ENCODE data around the gene SLC27A2.

Gene SLC27A2

DNA sequence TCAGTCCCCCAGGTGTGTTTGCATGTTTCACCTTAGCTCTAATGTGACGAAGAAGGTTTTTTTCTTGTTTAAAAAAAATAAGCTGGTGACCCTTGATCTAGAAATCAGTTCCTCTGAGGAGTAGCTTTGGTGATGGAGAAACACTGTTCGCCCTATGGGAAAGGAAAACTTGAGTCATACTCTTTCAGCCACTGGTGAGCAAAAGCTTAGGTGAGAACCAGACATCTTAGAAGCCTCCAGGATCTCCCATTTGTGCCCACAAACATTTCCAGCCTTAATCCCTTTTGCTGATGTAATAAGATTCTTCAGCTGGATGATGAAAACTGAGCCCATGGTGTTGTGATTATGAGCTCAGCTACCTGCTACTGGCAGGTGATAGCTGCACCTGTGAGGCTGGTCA, 37.8 kb downstream of the SLC27A2 start:
- H3K9me3 ChIP-seq (ENCODE audit: low read depth, low read length): no peaks in the 10 kb centered on the region
- H3K9ac ChIP-seq (ENCODE audit: insufficient read length): no peak overlapping the region
- no peaks in the 10 kb centered on the region for H3K36me3 ChIP-seq (ENCODE audit: insufficient read depth, low read length)
- no peak overlapping the region for H3K27ac ChIP-seq
- TF ChIP-seq EZH2 (IDR thresholded peaks at IDR 0.05) (no peak), POLR2AphosphoS5 (IDR thresholded peaks at IDR 0.05; ENCODE audit: borderline replicate concordance, low read depth, low read length) (no peak), FOXP2 (optimal IDR thresholded peaks at IDR 0.05; ENCODE audit: control extremely low read depth, extremely low read length, insufficient read depth) (no peak)
- no peak for DNase-seq (ENCODE audit: low read depth, low spot score)
- no peak overlapping the region for H3K4me3 ChIP-seq

DNA sequence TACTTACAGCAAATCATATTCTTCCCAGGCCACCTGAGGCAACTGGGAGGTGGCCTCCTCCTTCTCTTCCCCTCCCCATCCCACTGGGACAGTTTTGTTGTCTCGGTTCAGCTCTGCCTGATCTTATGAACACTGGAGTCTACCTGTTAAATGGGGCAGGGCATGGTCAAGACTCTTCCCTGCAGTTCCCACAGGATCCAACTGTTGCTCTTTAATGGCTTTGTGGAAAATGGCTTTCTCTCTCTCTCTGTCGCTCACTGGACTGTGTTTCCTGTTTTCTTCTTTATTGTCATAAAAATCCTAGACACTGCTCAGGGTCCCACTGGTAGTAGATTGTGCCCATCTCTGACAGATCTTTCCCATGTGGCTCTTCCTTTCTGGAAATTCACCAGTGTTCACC, 40.2 kb downstream of the SLC27A2 start:
- Histone ChIP-seq H3K36me3 (ENCODE audit: insufficient read depth, low read length) (no peaks in the 10 kb centered on the region), H3K9me3 (ENCODE audit: low read depth, low read length) (no peaks in the 10 kb centered on the region), H3K9ac (ENCODE audit: insufficient read length) (no peak overlapping the region), H3K27ac (no peak overlapping the region), H3K4me3 (no peak overlapping the region)
- no peak for DNase-seq (ENCODE audit: low read depth, low spot score)
- no peak for TF ChIP-seq FOXP2 (optimal IDR thresholded peaks at IDR 0.05; ENCODE audit: control extremely low read depth, extremely low read length, insufficient read depth)
- no peak for TF ChIP-seq POLR2AphosphoS5 (IDR thresholded peaks at IDR 0.05; ENCODE audit: borderline replicate concordance, low read depth, low read length)
- no peak for TF ChIP-seq EZH2 (IDR thresholded peaks at IDR 0.05)

DNA sequence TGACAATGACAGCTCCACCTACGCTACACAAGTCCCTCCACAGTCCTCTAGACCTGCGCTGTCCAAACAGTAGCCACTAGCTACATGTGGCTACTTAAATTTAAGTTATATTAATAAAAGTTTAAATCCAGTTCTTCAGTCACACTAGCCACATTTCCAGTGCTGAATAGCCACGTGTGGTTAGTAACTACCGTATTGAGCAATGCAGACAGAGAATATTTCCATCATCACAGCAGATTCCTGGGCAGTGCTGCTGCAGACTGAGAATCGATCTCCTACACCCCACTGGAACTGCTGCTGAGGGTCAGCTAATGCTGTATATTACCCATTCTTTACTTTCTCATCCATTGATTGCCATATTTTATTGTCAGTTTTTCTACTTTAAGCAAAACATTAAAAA, 42.6 kb downstream of the SLC27A2 start:
- no peak for DNase-seq (ENCODE audit: low read depth, low spot score)
- H3K36me3 ChIP-seq (ENCODE audit: insufficient read depth, low read length): no peaks in the 10 kb centered on the region
- no peaks in the 10 kb centered on the region for H3K9me3 ChIP-seq (ENCODE audit: low read depth, low read length)
- no peak overlapping the region for H3K4me3 ChIP-seq
- H3K27ac ChIP-seq: no peak overlapping the region
- no peak overlapping the region for H3K9ac ChIP-seq (ENCODE audit: insufficient read length)
- TF ChIP-seq POLR2AphosphoS5 (IDR thresholded peaks at IDR 0.05; ENCODE audit: borderline replicate concordance, low read depth, low read length): no peak
- TF ChIP-seq EZH2 (IDR thresholded peaks at IDR 0.05): no peak
- TF ChIP-seq FOXP2 (optimal IDR thresholded peaks at IDR 0.05; ENCODE audit: control extremely low read depth, extremely low read length, insufficient read depth): no peak

DNA sequence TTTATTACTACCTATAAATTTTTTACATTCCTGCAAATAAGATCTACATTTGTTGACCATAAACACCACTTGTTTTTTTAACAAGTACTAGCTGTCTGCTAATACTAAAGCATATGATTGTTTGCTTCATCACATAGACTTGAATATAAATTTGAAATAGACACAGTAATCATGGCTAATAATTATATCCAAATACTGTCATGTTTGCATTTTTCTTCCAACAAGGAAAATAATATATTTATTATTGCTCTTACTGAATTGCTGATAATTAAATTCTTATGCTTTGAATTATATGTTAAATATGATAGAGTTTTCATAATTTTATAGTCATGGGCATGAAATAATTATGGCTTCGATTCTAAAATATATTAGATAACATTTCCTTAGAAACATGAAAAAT, 43.1 kb downstream of the SLC27A2 start:
- Histone ChIP-seq H3K27ac (no peak overlapping the region), H3K36me3 (ENCODE audit: insufficient read depth, low read length) (no peaks in the 10 kb centered on the region), H3K9me3 (ENCODE audit: low read depth, low read length) (no peaks in the 10 kb centered on the region), H3K9ac (ENCODE audit: insufficient read length) (no peak overlapping the region), H3K4me3 (no peak overlapping the region)
- DNase-seq (ENCODE audit: low read depth, low spot score): no peak
- no peak for TF ChIP-seq POLR2AphosphoS5 (IDR thresholded peaks at IDR 0.05; ENCODE audit: borderline replicate concordance, low read depth, low read length)
- no peak for TF ChIP-seq EZH2 (IDR thresholded peaks at IDR 0.05)
- no peak for TF ChIP-seq FOXP2 (optimal IDR thresholded peaks at IDR 0.05; ENCODE audit: control extremely low read depth, extremely low read length, insufficient read depth)

DNA sequence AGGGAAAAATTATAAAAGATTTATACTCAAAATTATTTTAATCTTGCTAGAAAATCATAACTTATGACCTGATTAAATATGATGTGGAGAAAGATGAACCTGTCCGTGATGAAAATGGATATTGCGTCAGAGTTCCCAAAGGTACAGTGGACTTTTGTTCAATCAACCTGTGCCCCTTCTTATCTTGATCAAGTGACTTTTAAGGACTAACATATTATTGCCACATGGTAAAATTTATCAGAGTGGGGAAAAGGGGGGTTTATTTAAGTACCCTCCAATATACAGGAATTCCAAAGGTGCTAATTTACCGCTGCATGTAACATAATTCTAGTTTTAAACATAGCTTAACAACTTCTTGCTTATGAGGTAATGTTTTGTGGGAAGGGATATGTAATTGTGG, 43.9 kb downstream of the SLC27A2 start:
- no peak overlapping the region for H3K27ac ChIP-seq
- H3K9me3 ChIP-seq (ENCODE audit: low read depth, low read length): no peaks in the 10 kb centered on the region
- H3K9ac ChIP-seq (ENCODE audit: insufficient read length): no peak overlapping the region
- no peak overlapping the region for H3K4me3 ChIP-seq
- TF ChIP-seq EZH2 (IDR thresholded peaks at IDR 0.05) (no peak), FOXP2 (optimal IDR thresholded peaks at IDR 0.05; ENCODE audit: control extremely low read depth, extremely low read length, insufficient read depth) (no peak), POLR2AphosphoS5 (IDR thresholded peaks at IDR 0.05; ENCODE audit: borderline replicate concordance, low read depth, low read length) (no peak)
- no peaks in the 10 kb centered on the region for H3K36me3 ChIP-seq (ENCODE audit: insufficient read depth, low read length)
- DNase-seq (ENCODE audit: low read depth, low spot score): no peak

DNA sequence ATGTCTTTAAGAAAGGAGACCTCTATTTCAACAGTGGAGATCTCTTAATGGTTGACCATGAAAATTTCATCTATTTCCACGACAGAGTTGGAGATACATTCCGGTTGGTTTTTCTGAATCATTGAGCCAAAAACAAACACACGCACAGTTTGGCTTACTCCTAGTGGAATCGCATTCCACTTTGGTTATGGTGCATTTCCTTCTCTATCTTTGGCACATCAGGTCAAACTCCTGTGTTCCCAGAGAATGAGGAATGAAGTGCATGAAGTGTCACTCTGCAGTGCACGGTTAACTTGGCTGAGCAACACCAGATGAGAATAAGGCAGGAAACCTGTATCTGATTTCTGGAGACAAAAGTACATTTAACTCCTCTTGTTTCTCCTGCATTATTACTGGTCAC, 45.1 kb downstream of the SLC27A2 start:
- no peak for DNase-seq (ENCODE audit: low read depth, low spot score)
- TF ChIP-seq EZH2 (IDR thresholded peaks at IDR 0.05): no peak
- TF ChIP-seq FOXP2 (optimal IDR thresholded peaks at IDR 0.05; ENCODE audit: control extremely low read depth, extremely low read length, insufficient read depth): no peak
- no peak for TF ChIP-seq POLR2AphosphoS5 (IDR thresholded peaks at IDR 0.05; ENCODE audit: borderline replicate concordance, low read depth, low read length)
- no peak overlapping the region for H3K9ac ChIP-seq (ENCODE audit: insufficient read length)
- no peaks in the 10 kb centered on the region for H3K9me3 ChIP-seq (ENCODE audit: low read depth, low read length)
- no peak overlapping the region for H3K27ac ChIP-seq
- H3K4me3 ChIP-seq: no peak overlapping the region
- H3K36me3 ChIP-seq (ENCODE audit: insufficient read depth, low read length): no peaks in the 10 kb centered on the region

DNA sequence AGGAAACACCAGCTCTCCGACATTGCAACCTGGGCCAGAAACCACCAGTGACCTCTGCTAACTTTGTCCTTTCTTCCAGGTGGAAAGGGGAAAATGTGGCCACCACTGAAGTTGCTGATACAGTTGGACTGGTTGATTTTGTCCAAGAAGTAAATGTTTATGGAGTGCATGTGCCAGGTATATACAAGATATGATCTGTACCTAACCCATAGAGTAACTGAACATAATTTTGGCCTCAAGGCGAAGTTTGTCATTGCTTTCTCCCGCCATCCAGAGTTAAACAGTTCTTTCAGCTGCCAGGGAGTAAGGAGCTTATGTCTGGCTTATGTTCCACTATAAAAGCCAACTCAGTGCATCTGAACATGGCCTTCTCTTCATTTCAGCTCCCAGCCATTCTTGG, 46.9 kb downstream of the SLC27A2 start:
- no peak overlapping the region for H3K9ac ChIP-seq (ENCODE audit: insufficient read length)
- H3K4me3 ChIP-seq: no peak overlapping the region
- no peak for DNase-seq (ENCODE audit: low read depth, low spot score)
- H3K9me3 ChIP-seq (ENCODE audit: low read depth, low read length): no peaks in the 10 kb centered on the region
- no peak overlapping the region for H3K27ac ChIP-seq
- no peaks in the 10 kb centered on the region for H3K36me3 ChIP-seq (ENCODE audit: insufficient read depth, low read length)
- no peak for TF ChIP-seq POLR2AphosphoS5 (IDR thresholded peaks at IDR 0.05; ENCODE audit: borderline replicate concordance, low read depth, low read length)
- no peak for TF ChIP-seq FOXP2 (optimal IDR thresholded peaks at IDR 0.05; ENCODE audit: control extremely low read depth, extremely low read length, insufficient read depth)
- TF ChIP-seq EZH2 (IDR thresholded peaks at IDR 0.05): no peak

DNA sequence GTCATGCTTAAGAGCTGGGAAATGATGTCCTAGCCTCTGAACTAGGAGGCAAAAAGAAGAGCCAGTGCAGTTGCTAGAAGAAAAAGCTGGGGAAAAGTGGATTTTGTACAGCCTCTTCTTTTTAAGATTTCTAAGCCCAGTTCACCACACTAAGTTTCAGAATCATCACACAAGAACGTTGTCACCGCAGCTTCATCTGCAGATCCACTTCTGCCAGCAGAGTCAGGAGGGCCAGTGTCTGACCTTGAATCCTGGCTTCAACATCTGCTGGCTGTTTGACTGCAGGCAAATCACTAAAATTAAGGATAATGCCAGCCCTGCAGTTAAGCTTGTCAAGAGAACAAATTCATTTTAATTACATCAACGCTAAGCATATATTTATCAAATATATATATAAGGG, 47.3 kb downstream of the SLC27A2 start:
- Histone ChIP-seq H3K27ac (no peak overlapping the region), H3K36me3 (ENCODE audit: insufficient read depth, low read length) (no peaks in the 10 kb centered on the region)
- TF ChIP-seq POLR2AphosphoS5 (IDR thresholded peaks at IDR 0.05; ENCODE audit: borderline replicate concordance, low read depth, low read length): no peak
- no peak for TF ChIP-seq EZH2 (IDR thresholded peaks at IDR 0.05)
- TF ChIP-seq FOXP2 (optimal IDR thresholded peaks at IDR 0.05; ENCODE audit: control extremely low read depth, extremely low read length, insufficient read depth): no peak

DNA sequence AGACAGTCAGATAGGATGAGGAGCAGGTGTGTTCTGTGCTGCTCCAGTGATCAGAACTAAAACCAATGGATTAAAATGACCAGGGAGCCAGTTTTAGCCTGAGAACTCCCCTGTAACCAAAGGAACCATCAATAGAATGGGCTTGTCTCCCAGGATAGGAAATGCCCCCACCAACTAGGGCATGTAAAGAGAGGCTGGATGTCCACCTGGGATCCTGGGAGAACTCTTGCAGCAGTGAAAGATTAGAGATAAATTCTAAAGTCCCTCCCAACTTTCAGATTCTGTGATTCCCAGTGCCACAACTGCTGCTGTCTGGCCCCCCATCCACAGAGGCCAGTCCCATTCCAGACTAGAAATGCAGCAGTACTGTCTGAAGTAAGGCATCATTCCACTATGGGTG, 49.8 kb downstream of the SLC27A2 start:
- Histone ChIP-seq H3K9ac (ENCODE audit: insufficient read length) (no peak overlapping the region), H3K36me3 (ENCODE audit: insufficient read depth, low read length) (no peaks in the 10 kb centered on the region), H3K4me3 (no peak overlapping the region), H3K27ac (no peak overlapping the region), H3K9me3 (ENCODE audit: low read depth, low read length) (no peaks in the 10 kb centered on the region)
- TF ChIP-seq FOXP2 (optimal IDR thresholded peaks at IDR 0.05; ENCODE audit: control extremely low read depth, extremely low read length, insufficient read depth): no peak
- no peak for TF ChIP-seq EZH2 (IDR thresholded peaks at IDR 0.05)
- no peak for TF ChIP-seq POLR2AphosphoS5 (IDR thresholded peaks at IDR 0.05; ENCODE audit: borderline replicate concordance, low read depth, low read length)
- DNase-seq (ENCODE audit: low read depth, low spot score): no peak

More for the DNA sequence above, 47.3 kb downstream of the SLC27A2 start:
- DNase-seq (ENCODE audit: low read depth, low spot score): no peak
- Histone ChIP-seq H3K9ac (ENCODE audit: insufficient read length) (no peak overlapping the region), H3K4me3 (no peak overlapping the region), H3K9me3 (ENCODE audit: low read depth, low read length) (no peaks in the 10 kb centered on the region)
